NCI-H82 treated with DMSO at 0.1 percent for 48 hours (cell line): ENCODE results near the gene N4BP2.

Experiments
- DNase-seq: peaks from one replicate; lab custom pipeline; 2025; ENCODE audit not compliant: unreplicated experiment; lab: John Stamatoyannopoulos, UW

The N4BP2 gene

DNA sequence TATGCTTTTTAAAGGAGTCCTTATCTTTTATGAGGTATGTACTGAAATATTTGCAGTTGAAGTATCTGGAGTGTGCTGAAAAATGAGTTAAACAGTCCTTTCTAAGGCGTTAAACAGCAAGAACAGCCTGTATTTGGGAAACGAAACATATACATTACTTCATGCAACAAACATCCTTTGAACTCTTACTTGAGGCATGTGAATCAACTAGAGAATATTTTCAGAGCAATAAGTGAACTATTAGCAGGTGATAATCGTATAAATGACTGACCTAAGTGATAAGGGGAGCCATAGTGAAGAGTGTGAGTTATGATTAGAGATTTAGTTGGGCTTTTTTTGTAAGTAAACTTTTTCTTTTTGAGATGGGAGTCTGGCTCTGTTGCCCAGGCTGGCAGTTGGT lies 94.3 kb downstream of the N4BP2 start:
- no peak for DNase-seq

DNA sequence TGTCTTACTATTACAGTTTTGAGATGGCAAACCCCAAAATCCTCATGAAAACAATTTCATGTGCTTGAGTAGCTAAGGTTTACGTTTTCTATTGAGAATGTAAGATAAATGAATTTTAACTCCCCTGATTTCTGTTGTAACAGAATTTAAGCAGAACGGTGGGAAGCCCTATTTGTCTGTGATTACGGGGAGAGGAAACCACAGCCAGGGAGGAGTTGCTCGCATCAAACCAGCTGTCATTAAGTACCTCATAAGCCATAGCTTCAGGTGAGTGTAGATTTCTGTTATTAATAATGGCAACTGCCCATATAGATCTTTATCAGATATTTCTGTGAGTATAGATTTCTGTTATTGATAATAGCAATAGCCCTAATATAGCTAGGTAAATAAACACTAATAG lies 96.0 kb downstream of the N4BP2 start:
- no peak for DNase-seq

DNA sequence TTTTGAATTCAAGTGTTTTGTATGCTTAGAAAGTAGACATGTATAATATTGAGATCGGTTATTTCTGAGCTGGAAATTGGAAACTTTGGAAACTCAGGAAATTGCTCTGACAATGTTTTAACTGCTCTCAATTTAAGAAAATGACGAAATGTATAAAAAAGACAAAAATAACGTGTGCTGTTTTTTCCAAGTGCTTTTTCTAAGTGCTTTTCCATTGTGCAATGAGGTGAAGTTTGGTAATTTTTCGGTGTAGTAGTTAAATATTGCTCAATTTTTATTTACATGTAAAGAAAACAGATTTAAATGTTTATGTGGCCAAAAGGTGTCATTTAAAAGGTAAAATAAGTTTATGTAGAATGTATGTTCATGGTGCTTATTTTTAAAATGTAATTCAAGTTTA lies 100.8 kb downstream of the N4BP2 start:
- DNase-seq = no peak

DNA sequence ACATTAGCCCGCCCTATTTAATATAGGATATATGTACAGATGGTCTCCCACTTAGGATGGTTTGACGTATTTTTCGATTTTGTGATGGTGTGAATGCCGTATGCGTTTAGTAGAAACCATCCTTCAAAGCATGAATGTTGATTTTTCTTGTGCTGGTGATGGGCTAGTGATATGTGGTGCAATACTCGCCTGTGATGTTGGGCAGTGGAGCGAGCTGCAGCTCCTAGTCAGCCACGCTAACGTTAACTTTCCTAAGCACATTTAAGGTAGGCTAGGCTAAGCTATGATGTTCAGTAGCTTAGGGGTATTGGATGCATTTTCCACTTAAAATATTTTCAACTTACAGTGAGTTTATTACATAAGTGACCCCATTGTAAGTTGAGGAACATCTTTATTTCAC lies 103.6 kb downstream of the N4BP2 start:
- DNase-seq = no peak

DNA sequence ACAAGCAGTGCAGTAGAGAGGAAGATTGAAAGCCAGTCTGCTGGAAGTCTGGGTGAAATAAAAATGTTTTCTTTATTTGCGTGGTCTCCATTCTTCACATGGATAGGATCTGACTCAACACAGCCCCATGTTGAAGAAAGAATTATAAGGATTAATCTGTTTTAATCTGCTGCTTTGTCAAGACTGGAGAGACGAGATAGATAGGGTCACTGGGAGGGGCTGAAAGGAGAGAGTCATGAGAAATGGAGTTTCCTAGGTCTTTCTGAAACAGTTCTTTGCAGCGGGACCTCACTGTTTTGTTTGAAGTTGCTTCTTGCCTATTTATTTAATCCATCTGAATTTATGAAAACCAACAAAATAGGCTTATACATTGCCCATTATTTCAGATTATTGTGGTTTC lies 107.8 kb downstream of the N4BP2 start:
- no peak for DNase-seq

DNA sequence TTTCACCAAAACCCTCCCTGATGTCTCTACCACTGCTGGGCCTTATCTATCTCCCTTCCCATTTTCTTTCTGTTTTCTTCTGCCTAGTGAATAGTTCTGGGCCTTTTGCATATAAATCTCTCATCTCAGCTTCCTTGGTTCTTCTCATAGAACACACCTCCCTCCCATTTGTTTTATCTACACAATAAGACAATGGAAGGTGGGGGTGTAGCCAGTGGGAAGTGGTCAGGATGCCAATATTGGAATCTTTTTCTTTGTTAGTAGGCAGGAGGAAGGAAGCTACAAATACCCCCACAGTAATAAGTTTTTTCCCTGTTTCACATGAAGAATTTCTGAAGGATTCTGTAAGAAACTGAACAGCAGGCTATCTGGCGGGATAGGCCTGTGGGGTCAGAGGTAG lies 109.3 kb downstream of the N4BP2 start:
- DNase-seq = no peak

DNA sequence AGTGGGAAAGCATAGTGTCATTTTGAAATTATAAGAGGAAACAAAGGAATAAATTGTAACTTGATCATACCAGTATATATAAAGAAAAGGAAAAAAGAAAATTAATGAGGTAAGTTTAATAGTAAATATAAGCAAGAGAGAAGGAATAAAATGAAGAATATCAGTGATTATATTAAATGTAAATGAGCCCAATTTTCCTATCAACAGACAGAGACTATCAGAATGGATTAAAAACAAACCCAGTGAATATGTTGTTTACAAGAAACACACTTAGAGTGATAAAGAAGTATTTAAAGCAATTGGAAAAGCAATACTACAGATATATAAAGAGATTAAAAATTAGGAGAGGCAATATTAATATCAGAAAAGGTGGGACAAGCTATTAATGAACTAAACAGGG lies 111.4 kb downstream of the N4BP2 start:
- no peak for DNase-seq

DNA sequence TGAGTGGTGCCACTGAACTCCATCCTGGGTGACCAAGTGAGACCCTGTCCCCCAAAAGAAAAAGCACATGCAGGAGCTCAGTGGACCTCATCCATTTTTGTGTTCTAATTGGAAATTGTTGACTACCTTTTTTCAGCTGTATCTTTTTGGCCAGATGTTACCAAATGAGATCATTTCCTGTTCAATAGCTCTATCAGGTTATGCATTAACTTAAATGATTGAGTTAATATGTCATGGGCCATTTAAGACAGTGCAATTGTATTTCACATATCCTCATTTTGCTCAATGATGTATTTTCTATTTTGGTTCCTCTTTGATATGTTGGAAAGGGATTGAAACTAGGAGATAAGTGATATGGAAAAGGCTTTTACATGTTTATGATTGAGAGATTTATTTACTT lies 113.9 kb downstream of the N4BP2 start:
- DNase-seq = no peak

DNA sequence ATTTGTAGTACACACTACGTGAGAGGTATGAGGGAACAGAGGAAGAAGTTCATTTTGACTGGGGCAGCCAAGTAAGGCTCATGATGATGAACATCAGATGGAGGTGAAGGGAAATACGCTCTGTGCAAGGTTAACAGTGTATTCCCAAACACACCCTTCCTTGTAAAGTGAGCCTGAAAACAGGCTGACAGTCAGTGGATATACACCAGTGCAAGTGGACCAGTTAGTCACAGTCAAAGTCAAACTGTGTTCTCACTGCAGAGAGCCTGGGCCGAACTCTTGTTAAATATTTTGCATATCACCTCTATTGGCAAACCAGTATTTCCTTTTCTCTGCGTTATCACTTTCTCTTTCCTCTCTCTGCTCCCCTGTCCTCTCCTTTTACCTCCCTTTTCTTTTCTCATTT lies 116.8 kb downstream of the N4BP2 start:
- DNase-seq = no peak

DNA sequence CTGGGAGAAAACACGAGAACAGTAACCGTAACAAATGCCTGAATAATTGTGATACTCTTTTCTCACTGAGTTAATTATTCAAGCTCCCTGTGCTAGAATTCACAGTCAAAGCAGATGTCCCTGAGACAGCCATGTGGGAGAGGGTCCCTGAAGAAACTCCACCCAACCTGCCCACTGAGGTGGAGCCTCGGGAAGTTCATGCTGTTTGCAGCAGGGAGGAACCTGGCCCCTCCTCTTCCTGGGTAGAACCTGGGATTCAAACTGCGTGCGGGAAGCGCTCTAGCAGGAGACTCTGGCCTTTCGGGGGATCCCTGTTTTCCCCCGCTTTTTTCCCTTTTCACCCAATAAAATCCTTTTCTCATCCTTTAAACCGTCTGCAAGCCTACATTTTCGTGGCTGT lies 120.0 kb downstream of the N4BP2 start:
- no peak for DNase-seq

DNA sequence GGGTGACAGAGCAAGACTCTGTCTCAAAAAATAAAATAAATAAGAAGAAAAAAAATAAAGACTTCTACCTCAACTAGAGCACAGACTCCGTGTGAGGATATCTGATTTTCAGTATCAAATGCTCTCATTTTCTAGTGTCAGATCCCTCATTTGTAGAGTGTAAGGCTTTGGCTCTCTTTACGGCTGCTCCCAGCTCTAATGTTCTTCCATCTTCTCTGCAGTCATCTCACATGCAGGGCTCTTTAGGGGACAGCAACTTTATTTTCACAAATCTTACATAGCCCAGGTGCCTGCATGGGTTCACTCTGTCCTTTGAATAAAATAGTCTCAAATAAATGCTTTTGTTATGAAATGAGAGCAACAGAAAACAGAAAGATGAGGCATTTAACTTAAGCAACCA lies 120.9 kb downstream of the N4BP2 start:
- no peak for DNase-seq

DNA sequence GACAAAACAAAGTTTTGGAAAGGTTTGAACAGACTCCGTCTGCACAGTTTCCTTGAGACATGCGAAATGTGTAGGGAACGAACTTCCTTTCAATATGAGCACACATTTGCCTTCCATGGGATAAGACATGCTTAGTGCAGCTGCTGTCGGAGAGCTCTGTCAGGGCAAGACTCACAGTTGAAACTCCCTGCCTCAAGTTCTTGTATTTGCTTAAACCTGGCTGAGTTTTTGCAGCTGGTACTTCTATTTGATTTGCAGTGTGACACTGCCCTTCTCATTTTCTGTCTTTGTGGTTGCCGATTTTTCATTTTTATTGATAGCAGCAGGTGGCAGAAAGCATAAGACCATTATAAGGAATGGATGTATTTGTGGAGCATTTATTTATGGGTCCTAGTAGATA lies 122.0 kb downstream of the N4BP2 start:
- no peak for DNase-seq

DNA sequence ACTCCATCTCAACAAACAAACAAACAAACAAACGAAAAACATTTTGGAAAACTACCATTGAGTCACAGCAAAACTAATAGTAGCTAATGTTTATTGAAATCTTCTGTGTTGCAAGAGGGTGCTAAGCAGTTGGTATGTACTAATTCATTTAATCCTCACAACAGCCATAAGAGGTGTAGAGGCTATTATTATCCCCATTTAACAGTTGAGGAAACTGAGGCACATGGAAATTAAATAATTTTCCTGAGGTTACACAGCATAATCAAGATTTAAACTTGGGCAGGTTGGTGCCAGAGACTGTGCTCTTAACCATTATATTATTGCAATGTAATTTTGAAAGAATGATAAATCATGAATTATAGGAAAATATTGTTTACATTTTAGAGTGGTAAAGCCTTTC lies 122.7 kb downstream of the N4BP2 start:
- DNase-seq = no peak

DNA sequence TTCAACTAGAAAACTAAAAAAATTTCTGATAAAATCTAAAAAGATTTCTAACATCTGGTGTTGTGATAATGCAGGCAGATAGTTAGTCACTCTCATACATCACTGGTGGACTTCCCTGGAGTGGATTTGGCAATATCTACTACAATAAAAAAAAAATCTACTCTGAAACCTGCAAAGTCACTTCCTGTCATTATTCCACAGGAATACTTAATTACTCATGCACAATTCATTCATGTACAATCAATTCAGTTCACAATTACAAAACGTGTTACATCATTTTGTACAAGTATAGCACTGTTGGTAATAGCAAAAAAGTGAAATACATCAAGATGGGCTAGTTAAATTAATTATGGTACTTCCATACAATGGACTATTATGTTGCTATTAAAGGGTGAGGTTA lies 123.7 kb downstream of the N4BP2 start:
- no peak for DNase-seq

DNA sequence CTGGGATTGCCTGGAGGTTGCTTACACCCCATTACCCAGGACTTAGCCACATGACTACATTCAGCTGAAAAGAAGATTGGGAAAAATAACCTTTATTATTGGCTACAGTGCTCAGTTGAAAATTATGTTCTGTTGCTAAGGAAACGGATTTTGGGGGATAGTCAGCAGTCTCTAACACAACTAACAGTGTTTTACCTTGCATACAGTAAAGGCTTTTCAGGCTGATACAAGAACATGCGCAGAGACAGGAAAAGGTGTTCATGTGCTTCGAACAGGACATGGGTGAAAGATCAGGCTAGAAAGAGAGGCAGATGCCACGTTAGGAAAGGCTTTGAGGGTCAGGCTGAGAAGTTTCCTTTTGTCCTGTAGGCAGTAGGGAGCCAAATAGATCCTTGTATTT lies 125.4 kb downstream of the N4BP2 start:
- DNase-seq = no peak

DNA sequence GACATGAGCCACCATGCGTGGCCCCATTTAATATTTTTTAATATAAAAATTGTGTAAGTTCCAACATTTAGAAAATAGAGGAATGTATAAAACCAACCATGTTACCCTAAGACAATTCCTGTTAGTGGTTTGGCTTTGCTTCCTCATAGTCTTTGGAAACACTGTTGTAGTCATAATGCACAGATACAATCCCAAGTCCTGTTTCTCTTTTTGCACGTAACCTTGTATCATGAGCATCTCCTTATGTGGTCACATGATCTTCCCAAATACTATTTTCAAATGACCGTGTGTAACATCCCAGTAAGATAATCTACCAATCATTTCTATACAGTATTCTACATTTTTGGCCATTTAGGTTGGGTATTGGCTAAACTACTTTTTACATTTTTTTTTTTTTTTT lies 126.3 kb downstream of the N4BP2 start:
- DNase-seq = no peak

DNA sequence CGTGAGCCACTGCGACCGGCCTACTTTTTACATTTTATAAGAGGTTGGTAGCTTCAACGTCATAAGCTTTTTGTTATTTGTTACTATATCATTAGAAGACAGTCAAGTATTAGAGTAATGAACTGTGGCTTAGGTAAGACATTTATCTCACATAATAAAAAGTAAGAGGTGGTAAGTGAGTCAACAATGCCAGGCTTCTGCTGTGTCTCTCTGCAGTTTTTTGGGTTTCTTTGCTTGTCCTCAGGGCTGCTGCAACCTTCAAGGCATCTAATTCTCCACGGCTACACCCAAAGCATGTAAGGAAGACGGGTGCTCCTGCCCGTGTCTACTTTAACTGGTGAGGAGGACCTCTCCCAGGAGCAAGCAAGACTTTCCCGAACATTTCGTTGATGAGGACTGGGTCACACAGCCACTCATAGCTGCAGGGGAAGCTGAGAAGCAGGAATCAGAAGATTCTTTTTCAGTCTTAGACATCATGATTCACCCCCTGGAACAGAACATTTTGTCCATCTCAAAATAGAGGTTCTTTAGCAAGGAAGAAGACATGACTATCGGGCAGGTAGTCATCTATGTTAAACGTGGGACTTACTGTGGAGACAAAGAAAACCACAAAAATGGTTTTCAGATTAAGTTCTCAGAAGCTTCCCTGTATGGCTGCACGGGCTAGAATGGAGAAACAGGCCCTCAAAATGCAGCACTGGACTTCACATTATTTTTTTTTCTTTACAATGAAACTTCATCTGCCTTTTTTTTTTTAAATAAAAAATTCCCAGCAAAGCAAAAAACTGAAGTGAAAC lies 127.2 kb downstream of the N4BP2 start:
- DNase-seq = no peak

DNA sequence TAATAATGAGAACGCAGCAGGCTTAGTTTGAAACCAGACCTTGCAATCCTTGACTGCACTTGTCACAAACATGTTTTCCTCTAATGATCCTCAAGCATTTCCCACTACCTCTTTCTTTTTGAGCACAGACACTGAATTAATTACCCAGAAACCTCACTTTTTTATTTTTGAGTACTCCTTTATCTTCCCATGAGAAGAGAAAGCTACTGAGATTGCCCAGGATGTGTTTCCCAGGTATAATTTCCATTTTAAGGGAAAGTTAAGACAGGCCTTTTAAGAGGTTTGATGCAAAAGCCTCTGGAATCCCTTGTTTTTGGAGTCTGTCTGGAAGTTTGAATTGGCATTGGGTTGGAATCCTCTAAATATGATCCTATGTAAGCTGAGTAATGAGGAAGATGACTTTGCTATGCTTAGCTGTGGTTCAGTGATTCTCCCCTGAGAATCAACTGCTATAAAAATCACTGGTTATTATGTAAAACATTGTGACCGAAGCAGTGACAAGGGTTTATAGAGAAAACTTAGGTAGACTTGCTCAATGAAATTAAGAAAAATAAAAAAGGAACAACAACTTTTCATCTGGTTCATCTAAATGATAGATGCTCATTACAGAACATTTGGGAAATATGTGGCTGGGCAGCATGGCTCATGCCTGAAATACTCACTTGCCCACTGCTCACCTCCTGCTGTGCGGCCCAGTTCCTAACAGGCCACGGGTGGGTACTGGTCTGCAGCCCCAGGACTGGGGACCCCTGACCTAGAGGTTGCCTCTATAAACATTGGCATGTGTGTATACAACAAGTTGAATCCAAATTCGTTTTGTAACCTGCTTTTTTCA lies 129.4 kb downstream of the N4BP2 start:
- no peak for DNase-seq

DNA sequence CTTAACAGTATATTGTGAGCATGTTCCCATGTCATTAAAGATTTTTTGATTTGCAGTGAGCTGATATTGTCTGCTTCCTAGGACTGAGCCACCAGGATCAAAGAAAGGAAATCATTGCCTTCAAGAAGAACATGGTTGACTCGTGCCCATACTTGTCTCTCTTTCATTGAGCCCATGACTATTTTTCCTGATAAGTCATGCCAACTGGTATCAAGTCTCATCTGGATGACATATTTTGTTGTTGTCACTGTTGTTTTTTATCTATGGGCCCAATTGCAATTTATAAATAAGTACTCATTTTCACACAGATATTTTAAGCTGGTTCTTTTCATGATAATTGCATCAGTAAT lies 130.0 kb downstream of the N4BP2 start:
- DNase-seq = no peak

DNA sequence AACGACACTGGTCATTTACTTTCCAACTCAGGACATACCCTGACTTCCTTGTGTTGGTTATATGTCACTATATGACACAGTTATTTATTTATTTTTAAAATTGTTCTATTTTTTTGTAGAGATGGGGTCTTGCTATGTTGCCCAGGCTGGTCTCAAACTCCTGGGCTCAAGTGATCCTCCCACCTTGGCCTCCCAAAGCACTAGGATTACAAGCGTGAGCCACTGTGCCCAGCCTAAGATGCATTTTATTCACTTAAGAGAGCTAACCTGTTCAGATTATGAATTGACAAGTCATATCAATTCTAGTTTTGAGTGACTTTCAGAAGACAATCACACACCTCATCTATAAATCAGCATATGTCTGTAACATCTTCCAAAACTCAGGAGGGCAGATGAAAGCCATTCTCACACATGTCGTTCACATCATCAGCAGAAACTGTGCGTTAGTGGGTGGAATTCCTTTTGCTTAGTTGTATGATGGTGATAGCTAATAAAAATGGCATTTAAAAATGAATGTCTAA lies 130.8 kb downstream of the N4BP2 start:
- no peak for DNase-seq

DNA sequence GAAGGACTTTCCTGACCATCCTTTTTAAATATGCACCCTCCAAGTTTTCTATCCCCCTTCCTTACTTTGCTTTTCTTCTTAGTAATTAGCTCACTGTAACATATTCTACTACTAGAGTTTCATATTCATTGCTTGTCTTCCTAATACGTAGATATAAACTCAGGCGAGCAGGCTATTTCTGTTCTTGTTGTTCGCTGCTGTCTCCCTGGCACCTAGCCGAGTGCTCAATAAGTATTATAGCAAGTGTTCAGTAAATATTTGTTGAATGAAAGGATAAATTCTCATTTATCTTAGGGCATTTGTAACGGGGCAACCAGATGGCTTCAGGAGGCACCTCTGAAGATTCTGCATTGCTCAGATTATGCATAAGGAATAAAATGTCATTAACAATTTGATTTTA lies 133.4 kb downstream of the N4BP2 start:
- DNase-seq = no peak

DNA sequence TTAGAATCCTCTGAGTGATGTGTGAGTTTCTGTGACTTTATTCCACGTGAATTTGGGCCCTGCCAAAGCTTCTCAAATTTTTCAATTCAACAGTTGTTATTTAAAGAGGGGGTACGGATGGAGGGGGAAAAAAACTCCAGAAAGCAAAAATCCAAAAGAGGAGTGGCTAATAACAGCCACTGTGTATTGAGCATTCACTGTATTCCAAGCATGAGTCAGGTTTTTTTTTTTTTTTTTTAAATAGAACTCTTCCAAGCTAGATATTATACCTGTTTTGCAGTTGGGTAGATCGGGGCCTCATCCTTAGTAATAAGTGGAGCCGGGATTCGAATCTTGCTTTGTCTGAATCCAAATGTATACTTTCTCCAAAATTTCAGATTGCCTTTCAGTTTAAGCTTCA lies 133.8 kb downstream of the N4BP2 start:
- DNase-seq = no peak
